CD4-positive, alpha-beta T cell treated with Interleukin-1 beta for 1 hour (primary cell): Measurements from ENCODE around the gene SCAND1.

Source experiments
- DNase-seq, 2 donors: peaks; one replicate each; pipeline ENCODE4 v3.0.0-alpha.2; 2020 to 2022

The SCAND1 gene

DNA sequence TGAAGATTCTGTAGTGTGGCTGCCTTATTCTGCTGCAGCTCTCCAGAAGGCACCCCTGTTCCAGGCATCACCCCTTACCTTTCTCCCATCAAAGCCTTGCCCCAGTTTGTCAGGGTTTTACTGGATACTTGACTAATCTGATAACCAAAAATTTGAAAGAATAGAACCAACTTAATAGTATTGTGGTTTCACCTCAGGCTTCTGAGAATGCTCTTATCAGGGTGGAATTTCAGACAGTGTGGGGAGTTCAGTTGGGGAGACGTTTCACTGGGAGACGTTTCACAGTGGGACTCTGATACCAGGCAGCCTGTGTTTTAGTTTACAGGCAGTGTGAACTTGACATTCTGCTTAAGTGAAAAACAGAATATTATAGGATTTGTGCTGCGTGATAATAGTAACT is 50.5 kb downstream of the SCAND1 start:
- no peak for DNase-seq
